NCI-H128 (cell line): ENCODE results near the gene RASIP1.
"Not testable (repeated sequence)": the region's sequence is repeated elsewhere in the genome, so short reads cannot be mapped to it uniquely, and the experiment has no call there.

Source experiments
- DNase-seq: peaks from one replicate; lab custom pipeline; 2025; ENCODE audit not compliant: unreplicated experiment; lab: John Stamatoyannopoulos, UW

Gene RASIP1

GRCh38 chr19:48737360-48737998, 2.9 kb downstream of the RASIP1 start:
- DNase-seq: no peak

GRCh38 chr19:48735031-48735615, 5.3 kb downstream of the RASIP1 start:
- no peak for DNase-seq

- DNase-seq: no peak
These were observed 5.8 kb downstream of the RASIP1 start for GRCh38 chr19:48734625-48735024.

DNA sequence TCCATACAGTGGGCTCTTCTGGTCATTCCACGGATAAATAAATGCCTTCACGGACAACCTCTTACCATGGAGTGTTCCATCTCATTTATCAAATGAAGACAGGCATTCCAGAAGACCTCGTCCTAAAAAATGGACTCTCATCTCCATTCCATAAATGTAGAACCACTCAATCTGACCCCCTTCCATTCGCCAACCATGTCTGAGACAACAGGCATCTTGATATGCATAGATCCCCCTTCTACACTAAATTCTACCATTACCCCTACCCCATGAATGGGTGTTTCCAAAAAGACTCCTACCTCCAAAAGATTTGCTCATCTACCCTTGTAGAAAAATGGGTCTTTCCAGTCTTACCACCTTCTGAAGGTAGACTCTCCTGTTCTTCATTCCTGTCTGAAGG, 9.0 kb downstream of the RASIP1 start:
- no peak for DNase-seq

DNA sequence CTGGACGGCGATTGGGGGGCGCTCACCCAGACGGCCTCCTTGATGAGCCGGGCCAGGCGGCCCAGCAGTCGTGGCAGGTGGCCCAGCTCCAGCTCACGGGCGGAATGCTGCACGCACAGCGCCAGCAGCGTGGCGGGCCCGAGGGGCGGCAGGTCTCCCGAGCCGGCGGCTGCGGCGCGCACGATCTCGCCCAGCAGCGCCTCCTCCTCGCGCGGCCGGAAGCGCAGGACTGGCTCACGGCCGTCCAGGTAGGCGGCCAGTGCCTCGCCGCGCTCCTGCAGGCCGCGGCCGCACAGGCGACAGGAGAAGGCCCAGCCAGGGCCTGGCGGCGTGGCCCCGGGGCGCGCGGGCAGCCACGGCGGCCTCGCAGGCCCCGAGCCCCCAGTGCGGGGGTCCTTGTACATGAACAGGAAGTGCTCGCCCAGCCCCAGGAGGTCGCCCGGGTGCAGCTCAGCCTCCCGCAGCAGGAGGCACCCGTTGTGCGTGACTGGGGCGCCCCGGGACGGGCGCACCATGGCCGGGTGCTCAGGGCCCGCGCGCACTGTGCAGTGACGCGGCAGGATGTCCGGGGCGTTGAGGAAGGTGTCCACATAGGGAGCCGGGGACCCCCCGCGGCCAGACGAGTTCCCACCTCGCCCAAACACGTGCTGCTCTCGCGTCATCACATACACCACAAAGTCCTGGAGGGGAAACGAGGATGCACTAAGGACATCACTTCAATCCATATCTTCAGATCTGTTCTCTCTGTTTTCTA, 11.3 kb downstream of the RASIP1 start:
- DNase-seq: no peak

GRCh38 chr19:48726556-48726955, 13.9 kb downstream of the RASIP1 start:
- DNase-seq: no peak

- no peak for DNase-seq
These were observed 15.3 kb downstream of the RASIP1 start for GRCh38 chr19:48724796-48725753.

- no peak for DNase-seq
These were observed 18.2 kb downstream of the RASIP1 start for GRCh38 chr19:48722196-48722708.

- DNase-seq: peak; percentile 98
These were observed 19.7 kb downstream of the RASIP1 start for GRCh38 chr19:48720613-48721296.

- no peak for DNase-seq
These were observed 20.2 kb downstream of the RASIP1 start for GRCh38 chr19:48720251-48720612.

DNA sequence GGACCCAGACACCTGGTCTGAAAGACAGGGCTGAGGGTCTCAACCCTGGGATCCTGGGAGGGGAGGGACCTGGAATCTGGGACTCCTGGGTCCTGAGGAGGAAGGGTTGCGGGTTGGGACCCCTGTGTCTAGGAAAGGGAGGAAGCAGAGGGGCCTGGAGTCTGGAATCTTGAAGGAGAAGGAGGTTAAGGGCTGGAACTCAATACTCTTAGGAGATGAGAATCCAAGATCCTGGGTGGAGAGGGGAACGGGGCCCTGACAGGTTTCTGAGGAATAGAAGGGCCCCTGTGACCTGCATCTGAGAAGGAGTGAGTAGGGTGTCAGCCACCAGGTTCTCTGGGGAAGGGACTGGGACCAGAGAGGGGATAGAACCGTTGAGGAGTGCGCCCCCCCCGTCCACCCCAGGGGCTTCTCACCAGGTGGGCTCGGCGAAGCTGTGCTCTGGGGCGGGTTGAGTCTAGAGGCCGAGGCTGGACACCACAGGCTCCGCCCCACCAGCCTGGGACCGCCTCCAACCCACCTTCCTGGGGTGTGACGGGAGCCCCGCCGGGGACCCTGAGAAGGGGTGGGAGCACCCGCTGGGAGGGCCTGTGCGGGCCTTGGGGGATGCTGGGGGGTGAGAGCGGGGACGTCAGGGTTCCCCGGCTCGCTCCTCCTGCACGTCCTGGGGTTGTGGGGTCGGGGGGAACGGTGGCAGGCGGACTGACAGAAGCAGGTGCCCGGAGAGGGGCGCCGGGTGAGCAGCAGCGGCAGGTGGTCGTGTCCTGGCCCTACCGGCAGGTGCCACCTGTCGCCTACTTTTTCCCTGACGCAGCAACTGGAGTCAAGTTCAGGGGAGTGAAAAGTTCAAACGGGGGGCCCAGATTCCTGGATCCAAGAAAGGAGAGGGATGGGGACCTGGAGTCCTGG, 20.9 kb downstream of the RASIP1 start, which contains the start of gene MAMSTR:
Gene MAMSTR, minus strand, starts transcription at position 463 of the 909 bp plus-strand sequence. CDS start 694 bp downstream, outside the sequence.
- no peak for DNase-seq

DNA sequence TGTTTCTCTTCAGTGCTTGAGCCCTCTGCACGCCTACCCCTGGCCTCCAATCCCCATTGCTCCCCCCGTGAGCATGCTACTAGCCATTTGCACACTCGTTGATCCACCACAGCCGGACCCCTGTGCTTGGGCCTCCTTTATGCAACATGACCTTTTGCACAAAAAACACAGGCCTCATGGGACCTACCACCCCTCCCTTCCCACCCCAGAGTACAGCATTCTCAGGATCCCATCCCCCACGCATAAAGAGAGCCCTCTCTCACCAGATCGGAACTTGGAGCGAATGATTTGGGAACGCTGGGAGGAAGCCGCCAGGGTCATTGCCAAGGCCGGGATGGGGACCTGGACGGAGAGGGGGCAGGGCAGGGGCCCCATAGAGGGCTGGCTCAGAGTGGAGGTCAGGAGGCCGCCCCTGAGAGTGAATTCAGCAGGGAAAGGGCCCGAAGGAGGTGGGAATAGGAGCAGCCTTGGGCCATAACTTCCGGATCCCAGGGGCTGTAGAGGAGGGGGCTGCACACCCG, 21.6 kb downstream of the RASIP1 start:
- DNase-seq: no peak

GRCh38 chr19:48718106-48718505, 22.3 kb downstream of the RASIP1 start:
- DNase-seq: not testable (repeated sequence)

DNA sequence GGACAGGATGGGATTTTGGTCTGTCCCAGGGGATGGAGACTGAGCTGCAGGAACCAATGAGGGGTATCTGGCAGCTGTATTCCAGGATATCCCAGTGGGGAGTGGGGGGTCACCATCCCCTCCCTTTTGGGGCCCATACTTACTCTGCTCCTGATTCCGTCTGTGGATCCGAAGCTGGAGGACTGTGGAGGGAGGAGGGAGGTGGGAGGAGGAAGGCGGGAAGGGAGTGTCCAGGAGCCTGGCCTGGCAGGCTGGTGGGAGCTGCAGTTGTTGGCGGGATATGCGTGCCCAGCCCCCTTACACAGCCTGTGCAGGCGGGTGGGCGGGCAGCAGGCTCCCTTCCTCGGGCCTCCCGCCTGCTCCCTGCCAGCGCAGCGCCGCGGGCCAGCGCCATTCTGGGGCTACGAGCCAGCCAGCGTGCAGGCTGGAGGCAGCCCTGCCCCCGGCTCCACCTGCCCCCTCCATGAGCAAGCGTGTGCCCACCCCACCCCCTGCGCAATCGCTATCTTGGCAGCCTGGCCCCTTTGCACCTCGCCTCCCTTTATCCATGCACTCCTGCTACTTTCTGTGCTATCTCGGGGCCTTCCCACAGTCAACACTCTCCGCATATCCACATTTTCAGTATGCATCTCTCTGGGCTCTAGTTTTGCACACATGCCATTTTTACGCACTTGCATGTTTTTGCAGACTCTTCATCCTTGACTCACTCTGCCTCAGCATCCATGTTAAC, 23.7 kb downstream of the RASIP1 start:
- no peak for DNase-seq

- no peak for DNase-seq
These were observed 24.7 kb downstream of the RASIP1 start for GRCh38 chr19:48715681-48716171.

GRCh38 chr19:48714759-48715675, 25.4 kb downstream of the RASIP1 start:
- DNase-seq: no peak
